IMR-90 (cell line): Measurements from ENCODE around the gene FMN1. TPM values are rescaled to one million over a fixed set of nuclear protein-coding genes. Genes with fewer than 3 reads are reported as not detected.

Experiments
- ATAC-seq: fragments of 200-7000 bp; cut with Tn5 transposase; 2 replicates; pipeline ENCODE4 v1.9.1; 2020; ENCODE audit warnings: low read depth, mild to moderate bottlenecking, moderate library complexity
- BruUV-seq: library from RNA; stranded (reverse); fragments of 400-500 nt; replicated peaks from 2 replicates; lab custom pipeline; 2021; lab: Mats Ljungman, UMichigan
- CTCF ChIA-PET: fragments of 300-600 bp; formaldehyde crosslinking; extraction: SDS; loops from one replicate; lab custom pipeline; 2021; ENCODE audit warnings: antibody characterized with exemption; lab: Yijun Ruan, JAX
- POLR2A ChIA-PET: fragments of 300-600 bp; sonication (Branson Sonifier 250); formaldehyde crosslinking; loops from one replicate; lab custom pipeline; 2022; ENCODE audit warnings: antibody characterized with exemption; ENCODE audit not compliant: unreplicated experiment; lab: Charles Lee
- DNase-seq: peaks from one replicate; pipeline ENCODE4 v3.0.0; 2013
- H2AFZ ChIP-seq: replicated peaks from 2 replicates; pipeline ENCODE3; 2013; ENCODE audit warnings: low read length, mild to moderate bottlenecking; ENCODE audit not compliant: poor library complexity
- H2AK5ac ChIP-seq: 2 replicates; pipeline ENCODE4 v1.6.1; 2013; ENCODE audit warnings: low read depth, low read length, inconsistent platforms
- H2AK9ac ChIP-seq: replicated peaks from 2 replicates; pipeline ENCODE3; 2013; ENCODE audit warnings: mild to moderate bottlenecking, low read depth, low read length, moderate library complexity; ENCODE audit not compliant: poor library complexity
- H2BK120ac ChIP-seq: 2 replicates; pipeline ENCODE4 v1.6.1; 2013; ENCODE audit warnings: low read depth, low read length, inconsistent platforms
- H2BK15ac ChIP-seq: 3 replicates; pipeline ENCODE4 v1.6.1; 2013; ENCODE audit warnings: low read depth, low read length, inconsistent platforms
- H2BK20ac ChIP-seq: 2 replicates; pipeline ENCODE4 v1.6.1; 2013; ENCODE audit warnings: low read depth, mild to moderate bottlenecking, inconsistent platforms, low read length, moderate library complexity
- H2BK5ac ChIP-seq: 2 replicates; pipeline ENCODE4 v1.6.1; 2013; ENCODE audit warnings: mild to moderate bottlenecking, low read depth, low read length, inconsistent platforms; ENCODE audit not compliant: poor library complexity, severe bottlenecking
- H3K14ac ChIP-seq: replicated peaks from 2 replicates; pipeline ENCODE4 v1.6.1; 2013; ENCODE audit warnings: low read depth, low read length, inconsistent platforms
- H3K18ac ChIP-seq: 2 replicates; pipeline ENCODE4 v1.6.1; 2013; ENCODE audit warnings: low read depth, low read length, control low read depth
- H3K23ac ChIP-seq: 2 replicates; pipeline ENCODE4 v1.6.1; 2013; ENCODE audit warnings: low read depth, low read length, inconsistent platforms
- H3K27ac ChIP-seq: 2 replicates; pipeline ENCODE4 v1.5.1; 2013; ENCODE audit warnings: mild to moderate bottlenecking, control low read depth, low read length; ENCODE audit not compliant: insufficient read depth
- H3K27me3 ChIP-seq: 2 replicates; pipeline ENCODE4 v1.6.1; 2013; ENCODE audit warnings: low read length; ENCODE audit not compliant: control insufficient read depth, insufficient read depth
- H3K36me3 ChIP-seq: 2 replicates; pipeline ENCODE4 v1.6.1; 2013; ENCODE audit warnings: low read length, mixed read lengths; ENCODE audit not compliant: control insufficient read depth, insufficient read depth
- H3K4ac ChIP-seq: 2 replicates; pipeline ENCODE4 v1.6.1; 2013; ENCODE audit warnings: low read depth, low read length, inconsistent platforms
- H3K4me1 ChIP-seq: 2 replicates; pipeline ENCODE4 v1.6.1; 2013; ENCODE audit warnings: low read length, mixed read lengths; ENCODE audit not compliant: control insufficient read depth, insufficient read depth
- H3K4me2 ChIP-seq: 2 replicates; pipeline ENCODE4 v1.6.1; 2013; ENCODE audit warnings: low read depth, mild to moderate bottlenecking, control low read depth, low read length, moderate library complexity
- H3K4me3 ChIP-seq: 2 replicates; pipeline ENCODE4 v1.5.1; 2013; ENCODE audit warnings: low read depth, mild to moderate bottlenecking, control low read depth, low read length, moderate library complexity; ENCODE audit not compliant: insufficient read depth
- H3K56ac ChIP-seq: 2 replicates; pipeline ENCODE4 v1.6.1; 2013; ENCODE audit warnings: low read length, inconsistent platforms; ENCODE audit not compliant: insufficient read depth; ENCODE audit errors: extremely low read depth
- H3K79me1 ChIP-seq, 2 experiments: 2 replicates each; pipeline ENCODE4 v1.6.1; 2013; ENCODE audit warnings: low read length in 2 of 2, inconsistent platforms in 1 of 2, low read depth in 1 of 2
- H3K9ac ChIP-seq: 2 replicates; pipeline ENCODE4 v1.6.1; 2013; ENCODE audit warnings: low read depth, low read length, control low read depth
- H3K9me1 ChIP-seq: 2 replicates; pipeline ENCODE4 v1.6.1; 2013; ENCODE audit warnings: low read length, inconsistent platforms; ENCODE audit not compliant: insufficient read depth
- H3K9me3 ChIP-seq: 2 replicates; pipeline ENCODE4 v1.6.1; 2013; ENCODE audit warnings: low read length; ENCODE audit not compliant: control insufficient read depth, insufficient read depth
- H4K20me1 ChIP-seq: 2 replicates; pipeline ENCODE4 v1.6.1; 2013; ENCODE audit warnings: low read length, inconsistent platforms; ENCODE audit not compliant: insufficient read depth
- H4K5ac ChIP-seq: 2 replicates; pipeline ENCODE4 v1.6.1; 2013; ENCODE audit warnings: mild to moderate bottlenecking, low read depth, low read length, control low read depth
- H4K8ac ChIP-seq, 2 experiments: 2 replicates each; pipeline ENCODE4 v1.6.1; 2013; ENCODE audit warnings: low read depth in 2 of 2, low read length in 2 of 2, control low read depth in 1 of 2, inconsistent platforms in 1 of 2
- H4K91ac ChIP-seq: 2 replicates; pipeline ENCODE4 v1.6.1; 2013; ENCODE audit warnings: low read depth, low read length, inconsistent platforms; ENCODE audit not compliant: insufficient read depth
- CEBPB ChIP-seq: IDR thresholded peaks from 2 replicates; pipeline ENCODE4 v1.6.1; 2012; ENCODE audit warnings: low read depth, low read length, improper control_type of control experiment
- POLR2A ChIP-seq: IDR thresholded peaks from 2 replicates; pipeline ENCODE4 v1.6.1; 2012; ENCODE audit warnings: mild to moderate bottlenecking, low read depth, low read length
- WGBS, 2 experiments: methylation state at CpG; one replicate each; pipeline versions ENCODE4 v1.1.5 to v1.1.7; 2013; ENCODE audit warnings: missing lambda C conversion rate in 2 of 2; ENCODE audit not compliant: insufficient read length in 1 of 2; ENCODE audit errors: extremely low coverage in 2 of 2; 5-methylcytosine and 5-hydroxymethylcytosine counted together
- dilution Hi-C: fragments of 300-500 bp; cut with HindIII; formaldehyde crosslinking; loops from one replicate; pipeline ENCODE4 v1.14.3; 2018; ENCODE audit warnings: low sequenced_read_pairs; ENCODE audit not compliant: unreplicated experiment
- in situ Hi-C: fragments of 300-500 bp; cut with MboI; formaldehyde crosslinking; loops from 3 replicates; pipeline ENCODE4 v1.14.3; 2019; ENCODE audit warnings: low sequenced_read_pairs, inconsistent platforms, mixed read lengths
- intact Hi-C: fragments of 100-400 bp; cut with micrococcal nuclease; formaldehyde crosslinking; loops from 2 replicates; pipeline ENCODE4 v1.10.0; 2022
- polyA plus RNA-seq, 3 experiments: library from polyadenylated mRNA; depleted of rRNA; stranded (reverse); fragments of >200 nt; gene quantifications; 2 replicates each; pipeline ENCODE4 v1.2.3, GENCODE V29; 2012; ENCODE audit warnings: low replicate concordance in 1 of 3
- total RNA-seq: library from RNA; depleted of rRNA; stranded (reverse); fragments of >200 nt; gene quantifications from 2 replicates; pipeline ENCODE4 v1.2.3, GENCODE V29; 2012

The FMN1 gene
- total and polyA plus RNA-seq, 2 of the 4 experiments (the other 2 are of a cell fraction), result 7.3 to 17.6 TPM

GRCh38 chr15:32746116-32746857 lies 448.2 kb downstream of the FMN1 start:
- Histone ChIP-seq H3K4me3 (no peak overlapping the region), H3K79me1 (peaks cover 3 to 7% of the 10 kb centered on the region in 2 experiments; a peak in 3 of 4 replicates), H3K23ac (no peak overlapping the region), H3K9me1 (no peaks in the 10 kb centered on the region; the same call in 1 of the 2 replicates), H3K18ac (peak overlapping the region; percentile 37; the same call in 1 of the 2 replicates), H2BK5ac (no peak overlapping the region), H2BK20ac (no peak overlapping the region), H4K5ac (no peak overlapping the region), H4K20me1 (no peaks in the 10 kb centered on the region), H3K9me3 (no peaks in the 10 kb centered on the region), H4K8ac (no peak overlapping the region), H3K4me2 (no peak overlapping the region), H2AK9ac (no peak overlapping the region), H3K27me3 (no peaks in the 10 kb centered on the region), H3K4me1 (no peaks in the 10 kb centered on the region; the same call in 1 of the 2 replicates), H2BK120ac (no peak overlapping the region), H3K4ac (no peak overlapping the region), H3K36me3 (peaks cover 3% of the 10 kb centered on the region), H2BK15ac (no peak overlapping the region), H4K91ac (no peak overlapping the region), H3K14ac (no peak overlapping the region), H3K27ac (no peak overlapping the region), H3K9ac (no peak overlapping the region), H2AFZ (no peak overlapping the region), H2AK5ac (no peak overlapping the region), H3K56ac (no peak overlapping the region)
- no peak for DNase-seq
- POLR2A ChIA-PET, result no interaction called here
- intact Hi-C loops (no loop called here), dilution Hi-C loops (no loop called here), in situ Hi-C loops (no loop called here)
- no TSS peak for BruUV-seq
- TF ChIP-seq POLR2A, result no peak
- peak; percentile 23; the same call in 1 of the 2 replicates for TF ChIP-seq CEBPB
- WGBS, 2 experiments, result 100% methylated on average over 1 of the region's 4 CpGs; no CpG with 5 or more reads in 1 of the 2 experiments
- no peak for ATAC-seq
- CTCF ChIA-PET, result no interaction called here
